Cardiac muscle cell (in vitro differentiated cells and primary cell): ENCODE results near the gene LIG1. TPM values are rescaled to one million over a fixed set of nuclear protein-coding genes. Genes with fewer than 3 reads are reported as not detected.

Experiments
- DNase-seq, 2 donors: peaks; one replicate each; pipeline versions ENCODE4 v3.0.0 to v3.0.0-alpha.2; 2010 to 2017; ENCODE audit warnings: low read depth in 1 of 2, low spot score in 1 of 2
- H3K27ac ChIP-seq: fragments of 200-600 bp; sonication (generic); 2 replicates; pipeline ENCODE4 v1.5.1; 2016
- H3K27me3 ChIP-seq: fragments of 200-600 bp; sonication (generic); 2 replicates; pipeline ENCODE4 v1.6.0; 2016; ENCODE audit warnings: control low read depth
- H3K36me3 ChIP-seq: fragments of 200-600 bp; sonication (generic); 2 replicates; pipeline ENCODE4 v1.5.1; 2016; ENCODE audit warnings: control low read depth
- H3K4me1 ChIP-seq: fragments of 200-600 bp; sonication (generic); 2 replicates; pipeline ENCODE4 v1.8.1; 2017; ENCODE audit warnings: low read depth, mild to moderate bottlenecking, mixed run types
- H3K4me3 ChIP-seq: fragments of 200-600 bp; sonication (generic); 2 replicates; pipeline ENCODE4 v1.5.1; 2016; ENCODE audit warnings: mild to moderate bottlenecking
- H3K9me3 ChIP-seq: fragments of 200-600 bp; sonication (generic); 2 replicates; pipeline ENCODE4 v1.5.1; 2017; ENCODE audit warnings: low read depth, mild to moderate bottlenecking, control low read depth
- polyA plus RNA-seq: library from polyadenylated mRNA; unstranded; fragments of >200 nt; fragmentation: Nextera tagmentation; extraction: Ambion mirVana; gene quantifications from 2 replicates; pipeline ENCODE4 v1.2.1, GENCODE V29; 2016
- total RNA-seq: library from RNA; depleted of rRNA; stranded (reverse); fragments of >200 nt; gene quantifications from 2 replicates; pipeline ENCODE4 v1.2.3, GENCODE V29; 2016
- TF ChIP-seq, protein P1 (sequence below): IDR thresholded peaks from 2 replicates; pipeline ENCODE4 v1.5.1; 2012; ENCODE audit warnings: low read depth, mild to moderate bottlenecking, low read length

Gene LIG1
- 42.0 and 52.5 TPM in 2 replicates for total RNA-seq
- polyA plus RNA-seq, result 53.3 and 57.2 TPM in 2 replicates

DNA sequence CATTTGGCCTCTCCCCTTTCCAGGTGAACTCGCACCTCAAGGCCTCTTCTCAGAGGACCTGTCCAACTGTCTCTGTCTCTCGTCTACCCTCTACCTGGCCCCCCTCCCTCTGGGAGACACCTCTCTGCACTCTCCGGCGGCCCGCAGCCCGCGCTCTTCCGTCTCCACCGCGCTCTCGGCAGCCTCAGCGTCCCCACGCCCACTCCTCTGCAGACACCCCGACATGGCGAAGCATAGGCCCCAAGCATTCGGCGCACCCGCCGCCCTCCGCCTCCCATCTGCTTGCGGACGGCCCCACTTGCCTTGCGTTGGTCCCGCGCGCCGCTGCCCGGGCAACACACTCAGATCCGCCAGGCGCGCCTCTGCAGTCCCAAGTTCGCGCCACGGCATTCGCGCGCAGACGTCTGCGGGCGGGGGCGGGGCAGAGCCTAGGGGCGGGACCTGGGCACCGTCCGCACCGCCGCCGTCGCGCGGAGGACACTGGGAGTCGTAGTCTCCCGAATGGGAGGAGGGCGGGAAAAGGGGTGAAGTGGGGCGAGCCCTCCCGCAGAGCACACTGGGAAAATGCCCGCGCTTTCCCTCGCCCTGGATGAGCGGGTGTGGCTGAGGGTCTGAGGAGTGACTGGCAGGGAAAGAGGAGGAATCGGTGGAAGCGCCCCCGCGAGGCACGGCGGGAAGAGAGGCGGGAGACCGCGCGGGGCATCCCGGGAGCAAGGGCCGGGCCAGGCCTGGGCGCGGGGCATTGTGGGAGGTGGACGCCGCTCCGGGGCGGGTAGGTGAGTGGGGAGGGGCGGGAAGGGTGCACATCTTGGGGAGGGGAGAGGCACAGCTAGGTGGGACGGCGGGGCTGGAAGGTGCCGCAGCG, at the start of gene LIG1, which contains the start of gene ZSWIM9:
TSS of gene LIG1 (minus strand) at position 406 of the 865 bp plus-strand sequence. CDS start 4,778 bp downstream, outside the sequence.
TSS of gene ZSWIM9 (plus strand) at position 742 of the 865 bp plus-strand sequence. CDS start 1,123 bp downstream, outside the sequence.
- Histone ChIP-seq H3K9me3 (no peaks in the 10 kb centered on the region), H3K27me3 (no peaks in the 10 kb centered on the region), H3K4me1 (no peaks in the 10 kb centered on the region), H3K4me3 (peak within 1 kb of the TSS; percentile 84), H3K36me3 (peaks cover 11% of the 10 kb centered on the region), H3K27ac (peak within 1 kb of the TSS; percentile 90)
- peak; percentile 95 to 98 for DNase-seq
- TF ChIP-seq, protein P1, sequence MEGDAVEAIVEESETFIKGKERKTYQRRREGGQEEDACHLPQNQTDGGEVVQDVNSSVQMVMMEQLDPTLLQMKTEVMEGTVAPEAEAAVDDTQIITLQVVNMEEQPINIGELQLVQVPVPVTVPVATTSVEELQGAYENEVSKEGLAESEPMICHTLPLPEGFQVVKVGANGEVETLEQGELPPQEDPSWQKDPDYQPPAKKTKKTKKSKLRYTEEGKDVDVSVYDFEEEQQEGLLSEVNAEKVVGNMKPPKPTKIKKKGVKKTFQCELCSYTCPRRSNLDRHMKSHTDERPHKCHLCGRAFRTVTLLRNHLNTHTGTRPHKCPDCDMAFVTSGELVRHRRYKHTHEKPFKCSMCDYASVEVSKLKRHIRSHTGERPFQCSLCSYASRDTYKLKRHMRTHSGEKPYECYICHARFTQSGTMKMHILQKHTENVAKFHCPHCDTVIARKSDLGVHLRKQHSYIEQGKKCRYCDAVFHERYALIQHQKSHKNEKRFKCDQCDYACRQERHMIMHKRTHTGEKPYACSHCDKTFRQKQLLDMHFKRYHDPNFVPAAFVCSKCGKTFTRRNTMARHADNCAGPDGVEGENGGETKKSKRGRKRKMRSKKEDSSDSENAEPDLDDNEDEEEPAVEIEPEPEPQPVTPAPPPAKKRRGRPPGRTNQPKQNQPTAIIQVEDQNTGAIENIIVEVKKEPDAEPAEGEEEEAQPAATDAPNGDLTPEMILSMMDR, result peak; percentile 21

DNA sequence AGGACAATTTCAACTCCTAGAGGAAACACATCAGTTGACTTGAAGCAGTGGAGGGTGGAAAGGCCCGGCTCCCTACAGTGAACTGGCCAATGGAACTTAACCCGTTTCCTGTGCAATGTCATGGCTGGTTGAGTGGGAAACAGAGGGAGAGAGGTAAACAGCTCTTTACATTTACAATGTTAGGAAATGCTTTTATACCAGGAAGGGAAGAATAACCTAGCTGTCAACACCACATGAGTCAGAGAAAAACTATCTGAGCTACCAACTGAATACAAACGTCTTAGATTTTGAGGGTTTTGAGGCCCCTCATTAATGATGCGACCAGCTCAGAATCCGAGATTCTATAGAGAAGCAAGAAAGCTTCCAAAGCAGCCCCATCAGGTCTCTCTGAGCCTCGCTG, 48.9 kb upstream of the LIG1 start:
- Histone ChIP-seq H3K27me3 (no peaks in the 10 kb centered on the region), H3K9me3 (no peaks in the 10 kb centered on the region), H3K4me3 (no peak overlapping the region), H3K4me1 (no peaks in the 10 kb centered on the region), H3K27ac (no peak overlapping the region), H3K36me3 (peaks cover 4% of the 10 kb centered on the region)
- TF ChIP-seq, protein P1, result no peak
- DNase-seq, result peak in 1 of 2 donors; percentile 58

DNA sequence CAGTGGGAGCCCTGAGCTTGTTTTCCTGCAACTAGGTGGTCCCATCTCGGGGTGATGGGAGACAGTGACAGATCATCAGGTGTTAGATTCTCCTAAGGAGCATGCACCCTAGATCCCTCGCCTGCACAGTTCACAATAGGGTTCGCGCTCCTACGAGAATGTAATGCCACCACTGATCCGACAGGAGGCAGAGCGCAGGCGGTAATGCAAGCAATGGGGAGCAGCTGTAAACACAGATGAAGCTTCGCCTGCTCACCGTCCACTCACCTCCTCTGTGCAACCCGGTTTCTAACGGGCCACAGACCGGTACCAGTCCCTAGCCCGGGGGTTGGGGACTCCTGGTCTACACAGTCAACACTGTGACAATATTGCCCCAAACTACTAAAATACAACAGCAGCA, 46.8 kb upstream of the LIG1 start:
- DNase-seq, result no peak
- Histone ChIP-seq H3K27ac (no peak overlapping the region), H3K4me3 (no peak overlapping the region), H3K9me3 (no peaks in the 10 kb centered on the region), H3K4me1 (no peaks in the 10 kb centered on the region), H3K27me3 (no peaks in the 10 kb centered on the region), H3K36me3 (peaks cover 4% of the 10 kb centered on the region)
- TF ChIP-seq, protein P1, result no peak

DNA sequence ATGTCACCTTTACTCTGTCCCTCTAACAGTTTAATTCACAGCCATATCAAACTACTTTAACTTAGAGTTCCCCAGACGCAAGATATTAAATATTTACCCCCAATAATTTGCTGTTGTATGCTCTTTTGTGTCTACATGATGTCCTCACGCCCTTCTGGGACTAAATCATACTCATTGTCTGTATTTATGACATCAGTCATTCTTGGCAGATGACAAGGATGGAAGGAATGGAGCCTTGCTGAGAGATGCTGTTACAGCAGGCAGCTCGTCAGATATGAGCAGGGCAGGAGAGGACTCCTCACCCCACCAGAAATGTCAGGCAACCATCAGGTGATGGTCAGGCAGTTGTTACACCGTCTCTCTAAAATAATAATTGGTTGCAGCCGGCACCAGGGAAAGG, 43.8 kb upstream of the LIG1 start:
- DNase-seq, result no peak
- TF ChIP-seq, protein P1, result no peak

DNA sequence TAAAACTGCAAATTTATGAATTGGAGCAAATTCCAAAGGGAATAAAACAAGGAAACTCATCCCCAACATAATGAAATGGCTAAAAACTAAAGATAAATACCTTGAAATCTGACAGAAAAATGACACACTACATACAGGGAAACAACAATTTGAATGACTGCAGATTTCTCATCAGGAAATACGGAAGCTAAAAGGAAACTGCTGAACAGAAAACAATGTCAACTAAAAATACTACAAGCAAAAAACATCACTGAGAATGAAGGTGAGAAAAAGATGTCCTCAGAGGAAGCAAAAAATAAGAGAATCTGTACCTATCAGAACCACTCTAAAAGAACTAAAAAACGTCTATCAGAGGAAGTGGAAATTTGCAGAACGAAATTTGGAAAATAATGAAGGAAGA, 39.9 kb upstream of the LIG1 start:
- no peak for DNase-seq
- TF ChIP-seq, protein P1, result no peak
- no peaks in the 10 kb centered on the region for H3K27me3 ChIP-seq
- no peak overlapping the region for H3K4me3 ChIP-seq
- no peaks in the 10 kb centered on the region for H3K9me3 ChIP-seq
- peaks cover 5% of the 10 kb centered on the region for H3K36me3 ChIP-seq
- no peaks in the 10 kb centered on the region for H3K4me1 ChIP-seq
- no peak overlapping the region for H3K27ac ChIP-seq

More for the DNA sequence above, 43.8 kb upstream of the LIG1 start:
- Histone ChIP-seq H3K4me1 (no peaks in the 10 kb centered on the region), H3K27me3 (no peaks in the 10 kb centered on the region), H3K4me3 (no peak overlapping the region), H3K36me3 (peaks cover 10% of the 10 kb centered on the region), H3K27ac (no peak overlapping the region), H3K9me3 (no peaks in the 10 kb centered on the region)
